ENCODE results near the gene PRKAR2B. TPM values are rescaled to one million over a fixed set of nuclear protein-coding genes. Genes with fewer than 3 reads are reported as not detected.

The PRKAR2B gene
- total and polyA plus RNA-seq, 8 donors = 4.3 to 15.0 (median 11.9) TPM

DNA sequence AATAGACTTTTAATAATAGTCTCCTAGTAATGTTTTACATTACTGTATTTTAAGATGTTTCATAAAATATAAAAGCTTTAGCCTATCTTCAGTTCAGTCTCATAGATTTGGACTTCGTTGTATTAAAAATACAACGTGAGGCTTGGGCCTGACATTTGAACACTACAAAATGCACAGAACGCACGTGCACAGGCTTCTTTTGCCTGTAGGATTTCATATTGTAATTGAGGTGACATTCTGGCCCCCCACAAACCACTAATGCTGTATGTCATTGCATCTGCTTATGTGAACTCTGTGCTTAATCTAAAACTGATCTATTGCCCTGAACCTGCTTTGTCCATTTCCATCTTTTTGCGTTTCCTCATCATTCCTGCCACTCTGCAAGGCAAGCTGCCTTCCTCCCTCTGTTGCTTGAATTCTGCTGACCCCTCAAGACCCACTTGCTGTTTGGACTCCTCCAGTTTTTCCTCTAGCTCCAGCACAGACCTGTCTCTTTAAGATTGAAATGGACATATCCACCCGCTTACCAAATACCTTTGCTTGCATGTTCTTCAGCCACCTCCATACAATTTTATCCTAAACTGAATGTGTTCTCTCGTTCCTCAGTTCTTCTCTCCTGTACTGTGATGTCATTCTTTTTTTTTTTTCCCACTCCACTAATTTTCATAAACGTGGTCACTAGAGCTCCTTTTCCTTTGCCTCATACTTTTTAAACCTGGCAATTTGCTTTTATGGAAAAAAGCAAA lies 12.4 kb downstream of the PRKAR2B start:
- no peak for DNase-seq
- H3K4me1 ChIP-seq = no peaks in the 10 kb centered on the region
- H3K27ac ChIP-seq = no peak overlapping the region
- ATAC-seq = no peak
- H3K27me3 ChIP-seq = no peaks in the 10 kb centered on the region
- no peak overlapping the region for H3K4me3 ChIP-seq
- no peaks in the 10 kb centered on the region for H3K36me3 ChIP-seq
- H3K9me3 ChIP-seq = no peaks in the 10 kb centered on the region
- TF ChIP-seq, protein P1, sequence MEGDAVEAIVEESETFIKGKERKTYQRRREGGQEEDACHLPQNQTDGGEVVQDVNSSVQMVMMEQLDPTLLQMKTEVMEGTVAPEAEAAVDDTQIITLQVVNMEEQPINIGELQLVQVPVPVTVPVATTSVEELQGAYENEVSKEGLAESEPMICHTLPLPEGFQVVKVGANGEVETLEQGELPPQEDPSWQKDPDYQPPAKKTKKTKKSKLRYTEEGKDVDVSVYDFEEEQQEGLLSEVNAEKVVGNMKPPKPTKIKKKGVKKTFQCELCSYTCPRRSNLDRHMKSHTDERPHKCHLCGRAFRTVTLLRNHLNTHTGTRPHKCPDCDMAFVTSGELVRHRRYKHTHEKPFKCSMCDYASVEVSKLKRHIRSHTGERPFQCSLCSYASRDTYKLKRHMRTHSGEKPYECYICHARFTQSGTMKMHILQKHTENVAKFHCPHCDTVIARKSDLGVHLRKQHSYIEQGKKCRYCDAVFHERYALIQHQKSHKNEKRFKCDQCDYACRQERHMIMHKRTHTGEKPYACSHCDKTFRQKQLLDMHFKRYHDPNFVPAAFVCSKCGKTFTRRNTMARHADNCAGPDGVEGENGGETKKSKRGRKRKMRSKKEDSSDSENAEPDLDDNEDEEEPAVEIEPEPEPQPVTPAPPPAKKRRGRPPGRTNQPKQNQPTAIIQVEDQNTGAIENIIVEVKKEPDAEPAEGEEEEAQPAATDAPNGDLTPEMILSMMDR (IDR thresholded peaks at IDR 0.05) = no peak
- intact Hi-C loops (cut with DNase I) = no loop called here

DNA sequence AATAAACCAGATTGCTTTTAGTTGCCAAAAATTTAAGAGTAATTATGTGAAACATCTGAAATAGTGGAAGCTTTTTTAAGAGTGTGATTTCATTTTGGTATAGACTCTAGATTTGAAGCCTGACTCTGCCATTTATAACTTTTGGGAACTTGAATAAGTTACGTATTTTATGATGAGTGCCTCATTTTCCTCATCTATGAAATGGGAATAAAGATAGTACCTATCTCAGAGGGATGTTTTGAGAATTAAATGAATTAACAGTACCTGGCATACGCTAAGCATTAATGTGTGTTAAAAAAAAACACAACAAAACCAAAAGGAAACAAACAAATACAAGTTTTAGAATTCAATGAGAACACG lies 12.9 kb downstream of the PRKAR2B start:
- H3K4me3 ChIP-seq = no peak overlapping the region
- ATAC-seq (no peak), DNase-seq (no peak)
- no peaks in the 10 kb centered on the region for H3K4me1 ChIP-seq
- intact Hi-C loops (cut with DNase I) = no loop called here
- no peaks in the 10 kb centered on the region for H3K36me3 ChIP-seq
- H3K27ac ChIP-seq = no peak overlapping the region
- TF ChIP-seq, protein P1 (IDR thresholded peaks at IDR 0.05) = no peak
- no peaks in the 10 kb centered on the region for H3K27me3 ChIP-seq
- no peaks in the 10 kb centered on the region for H3K9me3 ChIP-seq

DNA sequence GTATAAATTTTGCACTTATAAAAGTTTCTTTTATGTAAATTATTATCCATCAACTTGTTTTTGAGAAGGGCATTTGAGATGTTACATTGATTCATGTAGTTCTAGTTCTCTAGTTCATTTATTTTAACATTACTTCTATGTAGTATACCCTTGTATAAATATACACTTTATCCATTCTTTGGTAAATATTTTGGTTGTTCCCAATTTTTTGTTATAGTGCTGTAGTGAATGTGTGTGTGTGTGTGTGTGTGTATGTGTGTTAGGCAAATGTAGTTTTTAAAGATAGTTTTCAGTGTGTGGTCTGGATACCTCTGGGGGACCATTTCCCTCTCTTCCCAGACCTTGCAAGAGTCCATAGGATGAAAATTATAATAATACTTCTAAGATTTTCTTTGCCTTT lies 15.0 kb downstream of the PRKAR2B start:
- Histone ChIP-seq H3K27me3 (no peaks in the 10 kb centered on the region), H3K4me1 (no peaks in the 10 kb centered on the region), H3K9me3 (no peaks in the 10 kb centered on the region), H3K4me3 (no peak overlapping the region), H3K36me3 (no peaks in the 10 kb centered on the region), H3K27ac (no peak overlapping the region)
- intact Hi-C loops (cut with DNase I) = no loop called here
- TF ChIP-seq, protein P1 (IDR thresholded peaks at IDR 0.05) = no peak
- ATAC-seq (no peak), DNase-seq (no peak)

DNA sequence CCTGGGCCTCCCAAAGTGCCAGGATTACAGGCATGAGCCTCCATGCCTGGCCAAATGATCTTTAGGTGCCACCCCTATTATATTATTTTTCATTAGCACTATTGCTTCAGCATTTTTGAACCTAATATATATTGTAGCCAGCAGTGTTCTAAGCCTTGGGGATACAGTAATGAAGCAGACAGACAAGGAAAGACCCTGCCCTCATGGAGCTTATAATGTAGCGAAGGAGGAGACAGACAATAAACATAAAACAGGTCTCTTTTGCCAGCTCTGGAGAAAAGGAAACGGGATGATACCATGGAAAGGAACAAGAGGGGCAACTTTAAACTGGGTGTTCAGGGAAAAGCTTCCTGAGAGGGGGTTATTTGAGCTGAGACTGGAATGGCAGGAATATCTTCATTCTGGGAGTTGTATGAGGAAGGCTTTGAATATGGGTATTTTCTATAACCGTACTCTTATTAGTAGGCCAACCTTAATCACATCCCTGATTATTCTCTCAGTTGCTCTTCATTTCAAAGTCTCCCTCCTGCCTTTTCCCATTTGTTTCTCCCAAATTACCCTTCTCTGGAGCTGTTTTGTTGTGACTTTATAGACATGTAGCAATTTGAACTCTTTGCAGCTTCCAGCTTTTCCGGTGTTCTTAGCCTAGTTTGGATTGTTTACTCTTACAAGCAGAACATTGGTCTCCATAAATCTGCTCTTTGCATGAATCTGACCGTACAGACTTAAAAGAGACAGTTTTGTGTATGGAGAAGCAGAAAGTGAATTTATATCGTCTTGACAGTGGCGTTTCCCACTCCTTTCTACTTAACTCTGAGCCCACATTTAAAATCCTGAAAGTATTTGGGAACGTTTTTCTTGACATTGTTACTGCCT lies 19.0 kb downstream of the PRKAR2B start:
- H3K27me3 ChIP-seq = no peaks in the 10 kb centered on the region
- no peak overlapping the region for H3K27ac ChIP-seq
- no peak overlapping the region for H3K4me3 ChIP-seq
- TF ChIP-seq, protein P1 (IDR thresholded peaks at IDR 0.05) = no peak
- no peaks in the 10 kb centered on the region for H3K36me3 ChIP-seq
- no peaks in the 10 kb centered on the region for H3K9me3 ChIP-seq
- intact Hi-C loops (cut with DNase I) = no loop called here
- ATAC-seq = no peak
- H3K4me1 ChIP-seq = no peaks in the 10 kb centered on the region
- DNase-seq = no peak

DNA sequence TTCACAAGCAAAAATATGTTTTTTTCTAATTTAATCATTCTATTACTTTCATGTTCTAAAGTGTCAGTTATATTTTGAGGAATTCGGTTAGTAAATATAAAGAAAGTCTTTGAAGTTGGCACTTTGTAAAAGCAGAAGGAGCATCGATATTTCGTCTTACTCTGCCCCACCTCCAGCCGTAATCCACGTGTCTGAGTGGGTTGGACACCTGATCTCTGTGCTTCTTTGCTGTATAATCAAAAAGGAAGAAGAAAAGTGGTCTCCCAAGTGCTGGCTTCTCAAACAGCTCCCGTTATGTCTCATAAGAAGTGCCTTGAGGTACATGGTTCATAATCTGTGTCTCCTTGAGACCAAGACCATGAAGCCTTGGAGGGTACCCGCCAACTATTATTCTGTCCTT lies 19.8 kb downstream of the PRKAR2B start:
- DNase-seq = no peak
- intact Hi-C loops (cut with DNase I) = no loop called here
- Histone ChIP-seq H3K27ac (no peak overlapping the region), H3K27me3 (no peaks in the 10 kb centered on the region), H3K4me3 (no peak overlapping the region), H3K4me1 (peaks cover 0 to 5% of the 10 kb centered on the region in 2 donors), H3K36me3 (no peaks in the 10 kb centered on the region), H3K9me3 (no peaks in the 10 kb centered on the region)
- no peak for ATAC-seq
- TF ChIP-seq, protein P1 (IDR thresholded peaks at IDR 0.05) = no peak
